ENCODE results near the gene RNPS1.

The RNPS1 gene

DNA sequence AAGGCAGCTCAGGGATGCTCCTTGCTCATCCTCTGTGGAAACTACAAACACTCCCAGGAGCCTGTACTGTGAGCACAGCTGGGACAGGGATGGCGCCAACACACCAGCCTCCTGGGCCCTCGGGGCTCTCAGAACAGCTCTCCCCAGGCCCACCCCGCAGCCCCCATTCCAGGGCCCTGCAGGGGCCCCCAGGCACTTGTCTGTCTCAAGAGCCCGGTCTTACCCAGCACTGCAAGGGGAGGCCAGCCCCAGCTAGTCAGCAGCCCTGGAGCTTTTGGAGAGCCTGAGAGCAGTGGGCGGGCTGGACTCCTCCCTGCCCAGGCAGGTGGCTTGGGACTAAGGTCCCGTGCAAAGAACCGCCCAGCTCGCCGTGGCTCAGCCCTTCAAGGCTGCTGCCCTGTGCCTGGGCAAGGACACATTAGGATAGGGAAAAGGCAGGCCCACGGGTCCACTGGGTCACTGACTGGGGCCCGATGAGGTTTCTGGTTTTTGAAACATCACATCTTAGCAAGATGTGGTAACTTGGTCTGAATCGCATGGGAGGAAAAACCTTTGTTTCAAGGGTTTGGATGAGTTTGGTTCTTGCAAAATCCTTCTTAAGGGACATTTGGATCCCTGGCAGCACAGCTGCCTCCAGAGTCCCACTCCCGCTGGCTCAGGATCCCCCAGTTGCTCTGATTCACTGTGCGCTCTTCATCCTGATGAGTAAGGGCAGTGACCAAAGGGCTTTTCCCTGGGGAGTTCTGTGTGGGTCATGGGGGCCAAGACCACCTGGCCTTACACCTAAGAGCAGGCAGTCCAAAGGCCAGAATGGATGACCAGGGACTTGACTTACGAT is 28.9 kb downstream of the RNPS1 start:
- DNase-seq (ENCODE audit: extremely low read depth, low read depth), result no peak
- TF ChIP-seq, protein P1, sequence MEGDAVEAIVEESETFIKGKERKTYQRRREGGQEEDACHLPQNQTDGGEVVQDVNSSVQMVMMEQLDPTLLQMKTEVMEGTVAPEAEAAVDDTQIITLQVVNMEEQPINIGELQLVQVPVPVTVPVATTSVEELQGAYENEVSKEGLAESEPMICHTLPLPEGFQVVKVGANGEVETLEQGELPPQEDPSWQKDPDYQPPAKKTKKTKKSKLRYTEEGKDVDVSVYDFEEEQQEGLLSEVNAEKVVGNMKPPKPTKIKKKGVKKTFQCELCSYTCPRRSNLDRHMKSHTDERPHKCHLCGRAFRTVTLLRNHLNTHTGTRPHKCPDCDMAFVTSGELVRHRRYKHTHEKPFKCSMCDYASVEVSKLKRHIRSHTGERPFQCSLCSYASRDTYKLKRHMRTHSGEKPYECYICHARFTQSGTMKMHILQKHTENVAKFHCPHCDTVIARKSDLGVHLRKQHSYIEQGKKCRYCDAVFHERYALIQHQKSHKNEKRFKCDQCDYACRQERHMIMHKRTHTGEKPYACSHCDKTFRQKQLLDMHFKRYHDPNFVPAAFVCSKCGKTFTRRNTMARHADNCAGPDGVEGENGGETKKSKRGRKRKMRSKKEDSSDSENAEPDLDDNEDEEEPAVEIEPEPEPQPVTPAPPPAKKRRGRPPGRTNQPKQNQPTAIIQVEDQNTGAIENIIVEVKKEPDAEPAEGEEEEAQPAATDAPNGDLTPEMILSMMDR (IDR thresholded peaks at IDR 0.05; ENCODE audit: low read depth, low read length), result no peak

DNA sequence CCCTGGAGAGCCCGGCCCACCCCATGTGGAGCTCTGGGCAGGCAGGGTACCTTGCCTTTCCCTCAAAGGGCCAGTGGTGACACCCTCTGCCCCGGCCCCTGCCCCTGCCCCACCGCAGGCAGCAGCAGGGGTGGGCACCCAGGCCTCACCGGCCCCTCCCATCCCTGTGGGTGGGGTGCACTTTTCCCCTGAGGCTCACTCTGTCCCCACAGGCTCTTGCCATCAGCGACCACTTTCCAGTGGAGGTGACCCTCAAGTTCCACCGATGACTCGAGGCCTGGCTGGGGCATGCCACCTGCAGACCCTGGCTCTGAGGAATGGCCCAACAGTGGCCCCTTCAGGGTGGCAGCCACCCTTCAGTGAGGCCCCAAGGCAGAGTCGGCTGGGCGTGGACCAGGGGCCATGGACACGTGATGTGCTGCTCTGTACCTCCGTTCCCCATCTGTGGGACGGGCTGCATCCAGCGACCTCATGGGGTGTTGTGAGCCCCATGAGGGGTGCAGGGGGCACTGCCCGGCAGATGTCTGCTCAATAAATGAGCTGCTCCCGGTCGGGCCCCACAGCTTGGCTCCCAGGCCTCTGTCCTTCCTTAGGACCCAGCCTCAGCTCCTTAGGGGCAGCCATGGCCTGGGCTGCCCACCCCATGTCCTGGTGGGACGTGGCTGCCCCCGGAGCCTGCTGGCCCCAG is 29.6 kb downstream of the RNPS1 start:
- DNase-seq (ENCODE audit: extremely low read depth, low read depth), result no peak
- TF ChIP-seq, protein P1 (IDR thresholded peaks at IDR 0.05; ENCODE audit: low read depth, low read length), result no peak

DNA sequence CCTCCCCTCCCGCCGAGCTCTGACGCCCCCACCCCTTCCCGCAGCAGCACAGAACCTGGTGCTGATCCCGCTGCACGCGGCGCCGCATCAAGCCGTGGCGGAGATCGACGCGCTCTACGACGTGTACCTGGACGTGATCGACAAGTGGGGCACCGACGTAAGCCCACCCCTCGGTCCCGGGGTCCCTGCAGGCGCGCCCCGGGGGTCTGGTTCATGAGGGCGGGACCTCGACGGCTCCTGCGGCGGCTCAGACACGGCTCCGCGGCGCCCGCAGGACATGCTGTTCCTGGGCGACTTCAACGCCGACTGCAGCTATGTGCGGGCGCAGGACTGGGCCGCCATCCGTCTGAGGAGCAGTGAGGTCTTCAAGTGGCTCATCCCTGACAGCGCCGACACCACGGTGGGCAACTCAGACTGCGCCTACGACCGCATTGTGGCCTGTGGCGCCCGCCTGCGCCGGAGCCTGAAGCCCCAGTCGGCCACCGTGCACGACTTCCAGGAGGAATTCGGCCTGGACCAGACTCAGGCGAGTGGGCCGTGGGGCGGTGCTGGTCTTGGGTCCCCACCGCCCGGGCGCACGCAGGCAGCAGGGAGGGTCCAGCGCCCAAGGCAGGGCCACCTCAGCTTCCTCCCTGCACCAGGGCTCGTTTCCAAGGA is 30.3 kb downstream of the RNPS1 start:
- DNase-seq (ENCODE audit: extremely low read depth, low read depth), result no peak
- TF ChIP-seq, protein P1 (IDR thresholded peaks at IDR 0.05; ENCODE audit: low read depth, low read length), result no peak

DNA sequence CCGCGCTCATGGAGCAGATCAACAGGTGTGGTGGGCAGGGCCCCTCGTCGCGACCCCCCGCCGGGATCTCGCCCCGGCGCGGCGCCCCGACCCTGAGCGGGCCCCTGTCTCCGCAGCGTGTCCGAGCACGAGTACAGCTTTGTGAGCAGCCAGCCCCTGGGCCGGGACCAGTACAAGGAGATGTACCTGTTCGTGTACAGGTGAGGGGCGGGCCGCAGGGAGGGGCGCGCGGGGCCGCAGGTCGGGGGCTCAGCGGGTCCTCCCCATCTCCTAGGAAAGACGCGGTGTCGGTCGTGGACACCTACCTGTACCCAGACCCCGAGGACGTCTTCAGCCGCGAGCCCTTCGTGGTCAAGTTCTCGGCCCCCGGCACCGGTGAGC is 30.8 kb downstream of the RNPS1 start:
- no peak for DNase-seq (ENCODE audit: extremely low read depth, low read depth)
- TF ChIP-seq, protein P1 (IDR thresholded peaks at IDR 0.05; ENCODE audit: low read depth, low read length), result no peak

DNA sequence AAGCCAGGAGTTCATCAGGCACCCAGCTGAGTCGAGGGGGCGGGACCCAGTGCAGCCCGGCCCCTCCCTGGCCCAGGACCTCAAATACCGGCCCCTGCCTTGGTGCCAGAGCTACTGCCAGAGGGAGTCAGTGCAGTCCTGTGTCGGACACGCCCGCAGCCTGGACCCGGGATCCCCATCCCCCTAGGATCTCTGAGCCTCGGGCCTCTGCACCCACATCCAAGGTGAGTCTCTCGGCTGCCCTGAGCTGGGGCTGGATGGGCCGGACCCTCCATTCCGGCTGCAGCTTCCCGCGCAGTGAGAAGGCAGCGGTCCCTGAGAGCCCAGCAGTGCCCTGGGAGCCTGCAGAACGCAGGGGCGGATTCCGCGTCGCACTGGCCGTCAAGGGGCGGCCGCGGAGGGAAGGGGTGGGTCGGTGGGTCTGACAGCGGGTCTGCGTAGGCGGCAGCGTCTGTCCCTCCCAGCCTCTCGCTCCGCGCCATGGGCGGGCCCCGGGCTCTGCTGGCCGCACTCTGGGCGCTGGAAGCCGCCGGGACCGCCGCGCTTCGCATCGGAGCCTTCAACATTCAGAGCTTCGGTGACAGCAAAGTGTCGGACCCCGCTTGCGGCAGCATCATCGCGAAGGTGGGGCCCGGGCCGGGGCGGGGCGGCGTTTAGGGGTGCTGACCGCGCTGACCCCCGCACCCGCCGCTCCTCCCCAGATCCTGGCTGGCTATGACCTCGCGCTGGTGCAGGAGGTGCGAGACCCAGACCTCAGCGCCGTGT is 31.4 kb downstream of the RNPS1 start, which contains the start of gene DNASE1L2:
DNASE1L2 (plus strand) TSS at position 108 of the 765 bp plus-strand sequence; CDS start at position 481, 373 bp downstream.
- TF ChIP-seq, protein P1 (IDR thresholded peaks at IDR 0.05; ENCODE audit: low read depth, low read length), result no peak; the same call in 1 of the 2 replicates
- no peak for DNase-seq (ENCODE audit: extremely low read depth, low read depth)

DNA sequence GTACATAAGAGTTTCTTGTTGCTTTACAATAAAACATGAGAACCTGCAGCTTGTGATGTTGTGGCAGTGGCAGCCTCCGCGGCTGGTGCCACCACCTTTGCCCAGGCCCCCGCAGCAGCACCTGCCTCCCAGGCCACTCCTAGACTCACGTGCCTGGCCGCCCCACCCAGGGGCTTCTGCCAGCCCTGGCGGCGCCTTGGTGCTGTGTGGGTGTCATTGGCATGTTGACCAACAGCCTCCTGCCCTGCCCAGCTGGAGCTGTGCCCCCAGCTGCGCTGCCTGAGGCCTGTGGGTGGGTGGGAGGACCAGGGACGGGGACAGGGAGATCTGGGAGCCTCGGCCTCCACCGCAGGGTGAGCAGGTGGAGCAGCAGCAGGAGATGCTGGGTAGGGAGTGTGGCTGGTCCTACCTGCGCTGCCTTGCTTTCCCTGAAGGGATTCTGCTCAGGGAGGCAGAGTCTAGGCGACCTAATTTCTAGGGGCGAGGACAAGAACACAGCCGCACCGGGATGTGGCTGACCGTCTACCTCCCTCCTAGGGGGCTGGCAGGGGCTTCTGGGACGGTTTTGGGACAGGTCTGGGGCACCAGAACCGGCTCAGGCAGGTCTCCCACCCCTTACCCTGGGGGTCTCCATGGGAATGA is 32.1 kb downstream of the RNPS1 start:
- DNase-seq (ENCODE audit: extremely low read depth, low read depth), result no peak
- TF ChIP-seq, protein P1 (IDR thresholded peaks at IDR 0.05; ENCODE audit: low read depth, low read length), result no peak
